GM12872 (cell line): ENCODE results near the gene CCDC181.

Experiments
- TF ChIP-seq, protein P1 (sequence below): IDR thresholded peaks from 3 replicates; pipeline ENCODE4 v1.5.1; 2011; ENCODE audit warnings: low read depth, mild to moderate bottlenecking, low read length, moderate library complexity; ENCODE audit not compliant: insufficient read depth

The CCDC181 gene

DNA sequence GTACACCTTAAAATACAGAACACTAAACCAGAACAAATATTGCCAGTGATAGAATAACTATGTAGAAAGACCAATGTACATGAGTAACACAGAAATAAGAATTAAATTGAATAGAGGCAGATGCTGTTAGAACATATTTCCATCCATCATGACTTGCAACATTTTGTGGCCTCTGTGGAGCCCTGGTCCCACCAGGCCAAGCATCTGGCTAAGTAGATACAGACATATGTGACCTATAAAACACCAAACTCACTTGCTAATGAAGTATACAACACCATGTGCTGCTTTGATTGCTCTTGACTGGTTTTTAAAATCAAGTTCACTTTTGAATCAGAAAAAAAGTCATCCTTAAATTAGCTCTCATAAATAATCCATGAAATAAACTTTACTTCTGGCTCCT lies 38.0 kb upstream of the CCDC181 start:
- TF ChIP-seq, protein P1, sequence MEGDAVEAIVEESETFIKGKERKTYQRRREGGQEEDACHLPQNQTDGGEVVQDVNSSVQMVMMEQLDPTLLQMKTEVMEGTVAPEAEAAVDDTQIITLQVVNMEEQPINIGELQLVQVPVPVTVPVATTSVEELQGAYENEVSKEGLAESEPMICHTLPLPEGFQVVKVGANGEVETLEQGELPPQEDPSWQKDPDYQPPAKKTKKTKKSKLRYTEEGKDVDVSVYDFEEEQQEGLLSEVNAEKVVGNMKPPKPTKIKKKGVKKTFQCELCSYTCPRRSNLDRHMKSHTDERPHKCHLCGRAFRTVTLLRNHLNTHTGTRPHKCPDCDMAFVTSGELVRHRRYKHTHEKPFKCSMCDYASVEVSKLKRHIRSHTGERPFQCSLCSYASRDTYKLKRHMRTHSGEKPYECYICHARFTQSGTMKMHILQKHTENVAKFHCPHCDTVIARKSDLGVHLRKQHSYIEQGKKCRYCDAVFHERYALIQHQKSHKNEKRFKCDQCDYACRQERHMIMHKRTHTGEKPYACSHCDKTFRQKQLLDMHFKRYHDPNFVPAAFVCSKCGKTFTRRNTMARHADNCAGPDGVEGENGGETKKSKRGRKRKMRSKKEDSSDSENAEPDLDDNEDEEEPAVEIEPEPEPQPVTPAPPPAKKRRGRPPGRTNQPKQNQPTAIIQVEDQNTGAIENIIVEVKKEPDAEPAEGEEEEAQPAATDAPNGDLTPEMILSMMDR, result no peak

DNA sequence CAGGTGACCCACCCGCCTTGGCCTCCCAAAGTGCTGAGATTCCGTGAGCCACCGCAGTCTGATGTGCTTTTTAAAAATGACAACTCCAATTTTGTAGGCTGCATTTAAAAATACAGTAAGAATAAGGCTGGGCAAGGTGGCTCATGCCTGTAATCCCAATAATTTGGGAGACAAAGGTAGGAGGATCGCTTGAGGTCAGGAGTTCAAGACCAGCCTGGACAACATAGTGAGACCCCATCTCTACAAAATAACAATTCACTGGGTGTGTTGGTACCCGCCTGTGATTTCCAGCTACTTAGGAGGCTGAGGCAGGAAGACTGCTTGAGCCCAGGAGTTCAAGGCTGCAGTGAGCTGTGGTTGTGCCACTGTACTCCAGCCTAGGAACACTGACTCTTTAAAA lies 35.1 kb upstream of the CCDC181 start:
- TF ChIP-seq, protein P1, result no peak

DNA sequence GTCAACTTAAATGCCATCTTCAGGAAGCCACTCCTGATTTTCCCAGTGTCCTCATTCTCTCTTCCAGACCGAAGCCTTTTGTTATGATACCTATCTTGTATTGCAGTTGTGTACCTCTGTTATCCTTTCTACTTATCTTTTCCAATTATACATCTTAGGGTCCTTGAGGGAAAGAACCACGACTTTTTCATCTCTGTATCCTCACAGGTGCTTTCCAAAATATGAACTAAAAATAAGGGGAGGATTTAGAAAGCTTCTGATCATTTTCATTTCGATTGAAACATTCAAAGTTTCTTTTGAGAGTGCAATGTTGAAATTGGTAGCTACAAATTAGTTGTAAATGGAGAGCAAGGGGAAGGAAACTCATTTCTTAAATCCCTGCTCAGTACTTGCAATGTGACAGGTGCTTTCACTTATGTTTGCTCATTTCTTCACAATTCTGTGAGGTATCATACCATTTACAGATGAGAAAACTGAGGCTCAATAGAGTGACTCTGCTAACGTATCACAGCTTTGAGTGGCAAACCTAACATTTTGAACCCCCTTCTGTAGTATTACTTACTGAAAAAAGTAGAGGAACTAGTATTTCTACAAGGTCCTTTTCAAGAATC lies 34.2 kb upstream of the CCDC181 start:
- TF ChIP-seq, protein P1, result no peak

DNA sequence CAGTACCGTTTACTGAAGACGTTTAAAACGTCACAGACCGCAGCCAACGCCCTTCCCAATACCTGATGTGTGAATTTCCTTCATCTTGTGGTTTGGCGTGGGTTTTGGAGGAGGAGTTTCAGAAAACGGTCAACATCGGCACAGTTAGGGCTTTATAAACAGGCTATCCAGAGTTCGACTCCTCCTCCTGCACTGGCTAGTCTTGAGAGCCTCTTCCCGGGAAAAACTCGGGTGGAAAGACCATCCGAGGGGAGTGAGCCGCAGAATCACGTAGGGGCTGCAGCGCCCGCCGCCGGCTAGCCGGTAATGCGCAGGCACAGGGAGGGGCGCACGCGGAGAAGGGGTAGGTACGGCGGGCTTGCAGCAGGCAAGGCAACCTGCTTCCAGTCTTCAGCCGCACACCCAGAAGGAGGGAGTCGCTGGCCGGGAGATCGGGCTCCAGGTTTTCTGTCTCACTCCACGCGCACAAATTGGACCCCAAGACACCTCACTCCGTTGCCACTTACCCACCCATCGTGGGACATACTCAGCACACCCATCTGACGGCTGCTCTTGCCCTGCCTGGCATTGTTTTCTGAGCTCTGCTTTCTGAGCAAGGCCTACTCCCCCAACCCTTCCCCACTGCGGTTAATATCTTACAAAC lies 33.0 kb upstream of the CCDC181 start:
- TF ChIP-seq, protein P1, result no peak

DNA sequence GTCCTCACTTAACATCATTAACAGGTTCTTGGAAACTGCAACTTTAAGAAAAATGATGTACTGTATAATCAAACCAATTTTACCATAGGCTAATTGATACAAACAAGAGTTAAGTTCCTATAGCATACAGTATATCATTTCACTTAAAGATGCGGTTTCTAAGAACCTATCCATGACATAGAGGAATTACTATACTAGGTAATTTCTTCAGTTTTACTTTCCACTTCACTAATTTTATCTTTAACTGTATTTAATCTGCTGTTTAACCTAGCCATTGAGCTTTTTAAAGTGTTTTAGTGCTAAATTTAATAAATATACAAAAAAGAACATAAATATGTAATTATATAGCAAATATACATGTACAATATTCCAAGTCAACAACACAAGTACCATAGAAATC lies 30.2 kb upstream of the CCDC181 start:
- TF ChIP-seq, protein P1, result no peak

DNA sequence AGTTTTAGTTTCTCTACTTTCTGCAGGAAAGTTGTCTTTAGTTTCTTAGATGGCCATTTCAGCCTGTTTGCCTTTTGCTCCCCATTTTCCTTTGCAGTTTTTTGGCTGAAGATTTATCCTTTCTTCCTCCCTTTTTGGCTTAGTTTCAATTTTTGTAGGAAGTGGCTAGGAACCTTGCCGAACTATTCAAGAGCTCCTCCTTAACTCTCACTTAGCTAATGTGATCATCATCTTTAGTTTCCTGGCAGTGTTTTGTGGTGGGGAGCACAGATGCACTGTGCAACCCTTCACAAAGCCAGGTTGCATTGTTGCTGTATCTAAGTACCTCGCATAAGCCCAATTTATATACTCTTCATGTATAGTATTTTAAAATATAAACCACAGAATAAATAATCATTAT lies 28.8 kb upstream of the CCDC181 start:
- TF ChIP-seq, protein P1, result no peak

DNA sequence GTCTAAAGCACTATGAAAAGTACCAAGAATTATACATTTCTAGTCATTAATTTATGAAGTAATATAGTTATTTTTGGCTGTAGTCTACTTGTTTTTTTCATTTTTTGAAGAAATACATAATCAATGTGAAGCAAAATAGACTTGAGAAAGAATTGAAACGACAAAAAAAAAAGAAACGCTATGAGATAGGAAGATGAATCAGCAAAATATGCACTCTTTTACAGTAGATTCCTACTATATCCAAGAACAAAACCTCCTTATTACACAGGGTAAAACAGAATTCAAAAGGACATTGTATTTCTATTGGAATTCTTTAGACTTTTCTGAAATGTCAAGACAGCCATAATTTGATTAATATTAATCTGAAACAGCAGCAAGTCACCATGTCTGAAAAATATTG lies 25.6 kb upstream of the CCDC181 start:
- TF ChIP-seq, protein P1, result no peak
